Epithelial cell of proximal tubule (primary cell): ENCODE data around the gene EHBP1. TPM values are rescaled to one million over a fixed set of nuclear protein-coding genes. Genes with fewer than 3 reads are reported as not detected.
"Not testable (repeated sequence)": the region's sequence is repeated elsewhere in the genome, so short reads cannot be mapped to it uniquely, and the experiment has no call there.

Source experiments
- DNase-seq: peaks from one replicate; pipeline ENCODE4 v3.0.0-alpha.2; 2011; ENCODE audit warnings: low read depth
- H3K4me3 ChIP-seq: 2 replicates; pipeline ENCODE4 v1.5.1; 2011; ENCODE audit warnings: low read depth, mild to moderate bottlenecking, low read length
- total RNA-seq: library from RNA; depleted of rRNA; stranded (reverse); fragments of >200 nt; gene quantifications from 2 replicates; pipeline ENCODE4 v1.2.3, GENCODE V29; 2015
- TF ChIP-seq, protein P1 (sequence below): conservative IDR thresholded peaks from 2 replicates; pipeline ENCODE4 v1.5.1; 2012; ENCODE audit warnings: low read depth, mild to moderate bottlenecking, low read length

Gene EHBP1
- total RNA-seq, 1 donor from 2014 or later: 18.1 TPM

DNA sequence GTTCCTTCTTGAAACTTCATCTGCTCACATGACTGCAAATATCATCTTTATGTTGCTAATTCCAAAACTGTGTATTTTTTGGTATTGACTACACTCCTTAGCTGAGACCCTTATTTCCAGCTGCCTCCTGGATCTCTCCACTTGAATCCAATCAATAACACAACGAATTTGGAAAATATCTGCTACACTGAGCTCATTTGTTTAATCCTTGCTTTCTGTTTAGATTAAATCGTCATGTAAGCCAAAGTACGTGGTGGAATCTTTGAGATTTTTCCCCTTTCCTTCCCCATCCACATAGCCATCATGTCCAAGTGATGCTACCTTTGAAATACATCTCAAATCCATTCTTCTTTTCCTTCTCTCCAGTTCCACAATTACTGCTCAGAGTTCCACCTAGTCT is 360.8 kb downstream of the EHBP1 start:
- TF ChIP-seq, protein P1, sequence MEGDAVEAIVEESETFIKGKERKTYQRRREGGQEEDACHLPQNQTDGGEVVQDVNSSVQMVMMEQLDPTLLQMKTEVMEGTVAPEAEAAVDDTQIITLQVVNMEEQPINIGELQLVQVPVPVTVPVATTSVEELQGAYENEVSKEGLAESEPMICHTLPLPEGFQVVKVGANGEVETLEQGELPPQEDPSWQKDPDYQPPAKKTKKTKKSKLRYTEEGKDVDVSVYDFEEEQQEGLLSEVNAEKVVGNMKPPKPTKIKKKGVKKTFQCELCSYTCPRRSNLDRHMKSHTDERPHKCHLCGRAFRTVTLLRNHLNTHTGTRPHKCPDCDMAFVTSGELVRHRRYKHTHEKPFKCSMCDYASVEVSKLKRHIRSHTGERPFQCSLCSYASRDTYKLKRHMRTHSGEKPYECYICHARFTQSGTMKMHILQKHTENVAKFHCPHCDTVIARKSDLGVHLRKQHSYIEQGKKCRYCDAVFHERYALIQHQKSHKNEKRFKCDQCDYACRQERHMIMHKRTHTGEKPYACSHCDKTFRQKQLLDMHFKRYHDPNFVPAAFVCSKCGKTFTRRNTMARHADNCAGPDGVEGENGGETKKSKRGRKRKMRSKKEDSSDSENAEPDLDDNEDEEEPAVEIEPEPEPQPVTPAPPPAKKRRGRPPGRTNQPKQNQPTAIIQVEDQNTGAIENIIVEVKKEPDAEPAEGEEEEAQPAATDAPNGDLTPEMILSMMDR: no peak
- DNase-seq: no peak
- no peak overlapping the region for H3K4me3 ChIP-seq

DNA sequence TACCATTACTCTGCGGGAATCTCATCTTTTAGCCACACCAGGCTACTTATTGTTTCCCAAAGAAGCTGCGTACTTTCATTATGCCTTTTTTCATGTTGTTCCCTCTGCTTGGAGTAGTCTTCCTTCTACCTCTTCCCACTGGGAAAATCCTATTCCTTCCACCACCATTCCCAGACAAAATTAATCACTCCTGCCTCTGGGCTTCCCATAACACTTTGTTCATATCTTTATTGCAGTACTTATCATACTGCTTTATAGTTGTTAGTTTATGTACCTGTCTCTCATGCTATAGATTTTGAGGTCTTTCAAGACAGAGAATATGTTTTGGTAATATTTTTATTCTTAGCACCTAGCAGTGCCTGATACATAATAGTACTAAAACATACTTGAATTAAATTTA is 361.3 kb downstream of the EHBP1 start:
- H3K4me3 ChIP-seq: no peak overlapping the region
- TF ChIP-seq, protein P1: no peak
- DNase-seq: no peak

DNA sequence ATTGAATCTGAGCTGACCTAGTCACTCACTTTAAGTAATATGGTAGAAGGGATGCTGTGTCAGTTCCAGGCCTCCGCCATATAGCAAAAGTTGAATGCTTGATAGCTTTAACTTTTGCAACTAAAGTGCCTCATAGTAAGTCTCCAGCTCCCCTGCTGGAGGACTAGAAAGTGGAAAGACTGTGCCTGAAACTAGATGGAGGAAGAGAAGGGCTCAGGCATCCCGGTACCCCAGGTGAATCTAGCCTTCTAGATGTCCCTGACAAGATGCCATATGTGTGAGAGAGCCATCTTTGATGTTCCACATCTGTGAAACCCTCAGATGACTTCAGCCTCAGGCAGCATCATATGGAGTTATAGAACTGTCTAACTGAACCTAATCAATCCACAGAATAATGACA is 366.2 kb downstream of the EHBP1 start:
- no peak overlapping the region for H3K4me3 ChIP-seq
- TF ChIP-seq, protein P1: no peak

DNA sequence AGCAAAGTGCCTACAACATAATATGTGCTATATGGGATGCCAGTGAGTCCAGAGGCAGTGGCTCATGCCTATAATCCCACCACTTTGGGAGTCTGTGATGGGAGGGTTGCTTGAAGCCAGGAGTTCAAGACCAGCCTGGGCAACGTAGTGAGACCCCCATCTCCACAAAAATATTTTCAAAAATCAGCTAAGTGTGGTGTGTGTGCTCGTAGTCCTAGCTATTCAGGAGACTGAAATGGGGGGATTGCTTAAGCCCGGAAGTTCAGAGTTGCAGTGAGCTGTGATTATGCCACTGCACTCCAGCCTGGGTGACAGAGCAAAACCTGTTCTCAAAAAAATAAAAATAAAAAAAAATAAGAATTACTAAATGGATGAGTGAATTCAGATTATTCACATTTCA is 368.5 kb downstream of the EHBP1 start:
- TF ChIP-seq, protein P1: no peak
- no peak for DNase-seq
- H3K4me3 ChIP-seq: no peak overlapping the region

More for the DNA sequence above, 366.2 kb downstream of the EHBP1 start:
- DNase-seq: no peak

DNA sequence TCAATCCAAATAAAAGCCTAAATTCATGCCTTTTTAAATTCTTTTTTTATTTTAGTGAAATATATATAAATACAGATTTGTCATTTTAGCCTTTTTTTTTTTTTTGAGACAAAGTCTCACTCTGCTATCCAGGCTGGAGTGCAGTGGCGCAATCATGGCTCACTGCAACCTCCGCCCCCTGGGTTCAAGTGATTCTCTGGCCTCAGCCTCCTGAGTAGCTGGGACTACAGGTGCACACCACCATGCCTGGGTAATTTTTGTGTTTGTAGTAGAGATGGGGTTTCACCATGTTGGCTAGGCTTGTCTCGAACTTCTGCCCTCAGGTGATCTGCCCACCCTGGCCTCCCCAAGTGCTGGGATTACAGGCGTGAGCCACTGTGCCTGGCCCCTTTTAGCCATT is 368.9 kb downstream of the EHBP1 start:
- not testable (repeated sequence) for H3K4me3 ChIP-seq, DNase-seq

DNA sequence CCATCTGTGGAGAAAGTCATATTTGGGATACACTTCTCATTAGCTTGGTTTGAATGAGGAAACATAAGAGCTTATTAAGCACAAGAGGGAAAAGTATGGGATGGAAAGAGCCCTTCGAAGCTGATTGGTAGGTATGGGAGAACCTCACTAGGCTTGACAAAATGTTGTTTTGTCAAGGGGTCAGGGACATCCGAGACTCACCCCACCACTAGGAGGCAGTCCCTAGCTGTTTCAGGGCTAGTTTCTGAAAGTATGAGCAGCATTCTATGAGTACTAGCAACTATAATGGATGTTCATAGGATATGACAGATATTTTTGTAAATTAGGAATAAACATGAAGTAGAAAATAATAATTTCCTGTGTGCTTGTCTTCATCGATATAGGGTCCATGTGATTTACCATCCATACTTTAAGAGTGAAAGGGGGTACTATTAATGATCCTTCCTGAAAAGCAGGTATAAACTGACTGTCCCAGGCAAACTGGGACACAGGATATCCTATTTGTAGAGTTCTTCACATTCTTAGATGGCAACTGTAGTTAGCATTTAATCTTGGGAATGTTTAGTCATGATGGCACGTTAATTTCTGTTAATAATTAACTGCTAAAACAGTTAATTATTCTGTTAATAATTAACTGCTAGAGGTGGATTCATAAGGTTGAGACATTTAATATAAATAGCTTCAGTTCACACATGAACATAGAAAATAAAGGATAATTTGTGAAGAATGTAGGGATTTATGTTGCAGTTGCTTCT is 373.5 kb downstream of the EHBP1 start:
- TF ChIP-seq, protein P1: peak; percentile 37
- DNase-seq: peak; percentile 53
- H3K4me3 ChIP-seq: no peak overlapping the region

DNA sequence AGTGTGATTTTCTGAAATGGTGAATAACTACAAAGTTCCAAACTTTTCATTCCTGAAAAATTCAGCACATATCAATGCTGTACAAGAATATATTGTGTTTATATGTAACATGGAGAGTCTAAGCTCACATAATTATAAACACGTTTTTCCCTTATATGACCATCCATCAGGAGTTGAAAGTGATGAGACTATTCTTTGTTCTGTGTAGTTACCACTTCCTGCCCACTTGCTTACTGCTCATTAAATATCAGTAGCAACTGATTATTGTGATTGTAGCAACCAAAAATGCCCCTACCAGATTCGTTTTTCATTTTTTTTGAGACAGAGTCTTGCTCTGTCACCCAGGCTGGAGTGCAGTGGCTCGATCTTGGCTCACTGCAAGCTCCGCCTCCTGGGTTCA is 375.9 kb downstream of the EHBP1 start:
- TF ChIP-seq, protein P1: no peak
- no peak for DNase-seq
- H3K4me3 ChIP-seq: no peak overlapping the region
